ENCODE measurements around the gene ILF3.

Gene ILF3

DNA sequence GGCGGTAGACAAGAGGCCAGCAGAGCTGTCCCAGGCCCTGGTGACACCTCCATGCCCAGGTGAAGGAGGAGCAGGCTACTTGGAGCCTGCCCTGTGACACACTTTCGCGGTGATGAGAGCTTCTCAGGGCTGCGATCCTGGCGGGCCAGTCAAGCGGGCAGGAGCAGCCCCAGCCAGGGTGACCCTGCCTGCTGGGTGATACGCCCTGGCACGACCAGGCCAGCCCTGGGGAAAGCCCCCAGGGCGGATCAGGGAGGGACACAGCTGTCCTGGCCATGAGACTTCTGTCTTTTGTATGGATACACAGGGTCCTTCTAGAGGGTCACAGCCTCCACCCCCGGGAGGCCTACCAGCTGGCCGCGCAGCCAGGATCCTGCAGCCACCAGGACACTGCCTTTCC lies 76.8 kb downstream of the ILF3 start:
- no peak for DNase-seq (ENCODE audit: low read depth)

DNA sequence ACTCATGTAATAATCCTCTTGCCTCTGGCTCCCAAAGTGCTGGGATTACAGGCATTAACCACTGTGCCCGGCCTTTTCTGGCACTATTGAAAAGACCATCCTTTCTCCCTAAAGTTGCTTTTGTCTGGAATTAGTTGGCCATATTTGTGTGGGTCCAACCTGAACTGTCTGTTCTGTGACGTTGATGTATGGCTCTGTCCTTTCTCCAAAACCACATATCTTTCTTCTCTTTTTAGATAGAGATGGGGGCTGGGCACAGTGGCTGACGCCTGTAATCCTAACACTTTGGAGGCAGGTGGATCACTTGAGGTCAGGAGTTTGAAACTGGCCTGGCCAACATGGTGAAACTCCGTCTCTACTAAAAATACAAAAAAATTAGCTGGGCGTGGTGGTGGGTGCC lies 81.6 kb downstream of the ILF3 start:
- DNase-seq (ENCODE audit: low read depth) = no peak

GRCh38 chr19:10736189-10736588 lies 82.0 kb downstream of the ILF3 start:
- DNase-seq (ENCODE audit: low read depth) = no peak

- no peak for DNase-seq (ENCODE audit: low read depth)
Measured at GRCh38 chr19:10736916-10737551, 82.9 kb downstream of the ILF3 start.

GRCh38 chr19:10737722-10738121 lies 83.6 kb downstream of the ILF3 start:
- no peak for DNase-seq (ENCODE audit: low read depth)

DNA sequence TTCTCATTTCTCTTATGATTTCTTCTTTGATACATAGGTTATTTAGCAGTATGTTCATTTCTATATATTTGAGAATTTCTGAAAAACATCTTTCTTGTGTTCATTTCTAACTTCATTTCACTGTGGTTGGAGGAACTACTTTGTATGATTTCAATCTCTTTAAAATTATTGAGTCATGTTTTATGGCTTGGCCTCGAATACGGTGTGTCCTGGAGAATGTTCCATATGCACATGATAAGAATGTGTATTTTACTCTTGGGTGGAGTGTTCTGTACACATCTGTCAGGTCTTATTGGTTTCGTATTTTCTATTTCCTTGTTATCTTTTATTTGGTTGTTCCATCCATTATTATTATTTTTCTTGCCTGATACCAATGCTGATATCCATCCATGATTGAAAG lies 86.7 kb downstream of the ILF3 start:
- DNase-seq (ENCODE audit: low read depth) = no peak
